HL-60 (cell line): ENCODE measurements around the gene PANK4.

Experiments
- CTCF ChIP-seq: IDR thresholded peaks from one replicate; pipeline ENCODE4 v1.5.1; 2011; ENCODE audit warnings: low read length, control low read depth, inconsistent platforms; ENCODE audit not compliant: insufficient read depth
- GABPA ChIP-seq: IDR thresholded peaks from 2 replicates; pipeline ENCODE4 v1.6.1; 2012; ENCODE audit warnings: low read depth
- POLR2AphosphoS5 ChIP-seq: IDR thresholded peaks from 2 replicates; pipeline ENCODE4 v1.6.1; 2012; ENCODE audit warnings: low read depth
- REST ChIP-seq: IDR thresholded peaks from 2 replicates; pipeline ENCODE4 v1.6.1; 2012; ENCODE audit warnings: low read depth; ENCODE audit not compliant: insufficient replicate concordance
- SPI1 ChIP-seq: IDR thresholded peaks from 2 replicates; pipeline ENCODE4 v1.6.1; 2012; ENCODE audit warnings: low read depth, mild to moderate bottlenecking, borderline replicate concordance

GRCh38 chr1:2528016-2528415 lies 1.6 kb upstream of the PANK4 start:
- TF ChIP-seq CTCF: no peak
- TF ChIP-seq POLR2AphosphoS5: no peak
- no peak for TF ChIP-seq REST
- TF ChIP-seq SPI1: no peak
- no peak for TF ChIP-seq GABPA
